GM12865 (cell line): Measurements from ENCODE around the gene PRKN.

Experiments used
- DNase-seq: peaks from one replicate; pipeline ENCODE4 v3.0.0; 2010; ENCODE audit warnings: low read depth
- H3K4me3 ChIP-seq: 2 replicates; pipeline ENCODE4 v1.5.1; 2011; ENCODE audit warnings: mild to moderate bottlenecking, low read depth, low read length, control low read depth
- CTCF ChIP-seq: IDR thresholded peaks from 2 replicates; pipeline ENCODE4 v1.5.1; 2011; ENCODE audit warnings: low read length, control low read depth, low read depth, inconsistent platforms; ENCODE audit not compliant: insufficient read depth; ENCODE audit errors: missing control alignments

PRKN gene

DNA sequence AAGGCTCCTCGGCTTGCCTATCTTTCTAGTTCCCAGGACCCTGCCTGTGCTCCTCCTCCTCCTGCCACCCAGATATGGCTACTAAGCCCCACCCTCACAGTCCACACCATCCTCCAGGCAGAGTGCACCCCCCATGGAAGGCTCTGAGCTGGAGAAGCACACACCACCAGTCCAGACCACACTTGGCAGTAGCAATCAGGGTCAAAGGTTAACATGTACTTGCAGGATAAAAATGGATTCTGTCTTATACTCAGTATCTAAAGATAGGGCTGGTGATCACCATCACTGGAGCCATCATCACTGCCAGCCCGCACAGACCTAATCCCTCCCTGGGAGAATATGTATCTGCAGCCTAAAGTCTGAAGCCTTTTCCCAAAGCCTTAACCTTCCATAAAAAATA, 83.4 kb downstream of the PRKN start:
- no peak for DNase-seq
- TF ChIP-seq CTCF, result no peak

DNA sequence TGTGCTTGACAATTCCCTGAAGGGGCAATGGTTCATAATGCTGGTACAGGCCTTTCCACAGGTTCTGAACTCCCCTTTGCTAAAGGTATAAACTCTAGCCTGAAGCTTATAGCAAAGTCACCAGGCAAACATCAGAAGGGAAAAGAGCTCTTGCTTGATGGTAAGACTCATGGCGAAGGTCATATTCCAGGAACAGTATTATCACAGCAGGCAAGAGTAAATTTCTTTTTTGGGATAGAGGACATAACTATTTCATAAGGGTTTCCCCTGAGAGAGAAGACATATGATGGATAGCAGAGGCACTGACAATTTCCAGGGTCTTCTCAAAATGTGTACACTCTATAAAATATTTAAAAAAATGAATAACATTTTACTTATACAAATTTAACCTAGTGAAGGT, 86.8 kb downstream of the PRKN start:
- DNase-seq, result no peak
- no peak overlapping the region for H3K4me3 ChIP-seq
- TF ChIP-seq CTCF, result no peak

More for the DNA sequence above, 83.4 kb downstream of the PRKN start:
- no peak overlapping the region for H3K4me3 ChIP-seq

GRCh38 chr6:162639951-162640350, 87.6 kb downstream of the PRKN start:
- H3K4me3 ChIP-seq, result no peak overlapping the region
- DNase-seq, result no peak
- no peak for TF ChIP-seq CTCF

DNA sequence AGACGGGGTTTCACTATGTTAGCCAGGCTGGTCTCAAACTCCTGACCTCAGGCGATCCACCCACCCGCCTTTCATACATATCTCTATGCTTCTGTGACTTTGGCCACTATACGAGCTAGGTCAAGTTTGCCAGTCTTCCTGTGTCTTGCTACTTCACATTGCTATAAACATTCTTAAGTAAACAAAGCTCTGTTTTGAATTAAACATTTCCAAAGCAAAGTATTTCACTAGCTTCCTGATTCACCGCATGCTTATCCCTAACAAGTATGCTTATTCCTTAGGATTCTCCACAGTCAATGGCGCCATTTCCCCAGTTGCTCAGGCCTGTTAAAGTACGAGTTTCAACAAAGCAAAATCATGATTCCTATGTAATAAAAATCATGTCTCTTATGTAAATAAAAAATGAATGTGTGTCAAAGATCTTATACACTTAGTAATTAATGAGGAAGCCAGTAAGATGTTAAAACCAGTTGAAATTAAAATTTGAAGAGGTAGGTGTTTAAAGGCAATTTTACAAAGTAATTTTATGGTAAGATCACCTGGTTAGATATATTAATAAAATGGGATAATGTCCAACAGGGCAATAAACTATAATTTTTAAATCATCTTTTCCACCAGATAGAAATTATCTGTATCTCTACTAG, 88.5 kb downstream of the PRKN start:
- no peak for DNase-seq
- H3K4me3 ChIP-seq, result no peak overlapping the region
- TF ChIP-seq CTCF, result no peak

DNA sequence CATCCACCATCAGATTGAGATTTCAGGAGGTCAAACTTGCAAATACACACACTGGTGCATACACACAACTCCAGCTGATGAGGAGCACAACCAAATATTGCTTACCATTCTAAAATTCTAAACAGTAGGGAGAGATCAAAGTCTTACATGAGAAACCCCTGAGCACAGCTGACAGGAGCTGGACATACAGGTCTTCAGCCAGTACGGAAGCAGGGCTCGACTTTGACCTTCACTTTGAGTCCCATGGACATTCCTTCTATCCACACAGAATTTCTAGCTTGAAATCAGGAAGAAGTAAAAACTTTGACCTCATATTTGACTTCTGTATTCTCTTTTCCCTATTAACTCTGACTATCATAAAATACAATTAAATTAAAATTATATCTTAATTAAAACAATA, 90.2 kb downstream of the PRKN start:
- no peak overlapping the region for H3K4me3 ChIP-seq
- DNase-seq, result no peak
- TF ChIP-seq CTCF, result no peak

DNA sequence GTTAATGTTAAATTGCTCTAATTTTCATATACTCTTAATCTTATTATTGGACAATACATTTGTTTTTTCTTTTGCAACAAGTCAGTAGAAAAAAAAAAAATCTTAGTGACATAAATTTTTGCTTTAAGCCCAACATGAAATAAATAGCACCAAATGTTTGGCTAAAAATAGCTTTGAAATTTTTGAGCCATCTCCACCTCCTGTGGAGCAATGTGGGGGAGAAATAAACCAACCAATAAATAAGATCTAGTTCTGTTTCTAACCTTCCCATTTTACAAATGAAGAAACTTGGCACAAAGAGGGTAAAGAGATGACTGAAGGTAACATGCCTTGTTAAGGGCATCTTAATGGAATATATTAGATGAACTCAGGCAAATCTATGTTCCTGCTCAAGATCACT, 91.4 kb downstream of the PRKN start:
- TF ChIP-seq CTCF, result no peak
- no peak overlapping the region for H3K4me3 ChIP-seq
- no peak for DNase-seq

GRCh38 chr6:162631546-162631945, 96.0 kb downstream of the PRKN start:
- TF ChIP-seq CTCF, result no peak
- no peak for DNase-seq
- no peak overlapping the region for H3K4me3 ChIP-seq
